Vagina (tissue), 2 donors: ENCODE measurements around the gene KIF1B.

Experiments
- CTCF ChIP-seq, 3 experiments: fragments of 450-650 bp in 2 of 3; fragments of 200-600 bp in 1 of 3; sonication (generic) in 1 of 3; IDR thresholded peaks; one replicate each; pipeline ENCODE4 v1.5.1; 2017 to 2019; ENCODE audit warnings: antibody characterized with exemption in 3 of 3, mild to moderate bottlenecking in 2 of 3, moderate library complexity in 2 of 3
- POLR2A ChIP-seq, 2 donors: fragments of 450-650 bp; IDR thresholded peaks; one replicate each; pipeline ENCODE4 v1.6.1; 2017; ENCODE audit warnings: antibody characterized with exemption in 2 of 2, mild to moderate bottlenecking in 2 of 2, moderate library complexity in 2 of 2

GRCh38 chr1:10204003-10204642, 6.2 kb upstream of the KIF1B start:
- TF ChIP-seq CTCF (IDR thresholded peaks at IDR 0.05): no peak
- TF ChIP-seq POLR2A (IDR thresholded peaks at IDR 0.05): no peak
